ENCODE measurements around the gene ZNF282. TPM values are rescaled to one million over a fixed set of nuclear protein-coding genes. Genes with fewer than 3 reads are reported as not detected.

Gene ZNF282
- polyA plus RNA-seq, 1 experiment: 8.2 TPM

- no peak for DNase-seq (ENCODE audit: low read depth, low spot score)
- H3K9me3 ChIP-seq (ENCODE audit: control insufficient read depth, insufficient read depth, low read length): no peaks in the 10 kb centered on the region; the same call in 1 of the 2 replicates
- ChIA-PET POLR2A (no interaction called here), CTCF (no interaction called here)
- no peak overlapping the region for H3K27ac ChIP-seq (ENCODE audit: low read depth, low read length)
- H3K4me3 ChIP-seq (ENCODE audit: low read depth, low read length): no peak overlapping the region
- H3K27me3 ChIP-seq (ENCODE audit: control insufficient read depth, insufficient read depth, low read length): no peaks in the 10 kb centered on the region
- TF ChIP-seq CTCF (IDR thresholded peaks at IDR 0.05; ENCODE audit: low read depth, low read length): no peak
These were observed 42.2 kb downstream of the ZNF282 start for GRCh38 chr7:149237502-149237901.

- TF ChIP-seq CTCF (IDR thresholded peaks at IDR 0.05; ENCODE audit: low read depth, low read length): no peak
- Histone ChIP-seq H3K27me3 (ENCODE audit: control insufficient read depth, insufficient read depth, low read length) (no peaks in the 10 kb centered on the region), H3K27ac (ENCODE audit: low read depth, low read length) (no peak overlapping the region), H3K4me3 (ENCODE audit: low read depth, low read length) (no peak overlapping the region), H3K9me3 (ENCODE audit: control insufficient read depth, insufficient read depth, low read length) (peaks cover 2% of the 10 kb centered on the region)
- no peak for DNase-seq (ENCODE audit: low read depth, low spot score)
- CTCF ChIA-PET: no interaction called here
- POLR2A ChIA-PET: no interaction called here
These were observed 42.7 kb downstream of the ZNF282 start for GRCh38 chr7:149238051-149238450.

- H3K27me3 ChIP-seq (ENCODE audit: control insufficient read depth, insufficient read depth, low read length): no peaks in the 10 kb centered on the region
- CTCF ChIA-PET: interaction anchor here (0.6 to 1.3 kb wide), 4 partner anchors 9 to 65 kb away, joined by 3 to 17 read pairs (median 4); no protein-coding TSS in a partner anchor
- peak; percentile 58 for DNase-seq (ENCODE audit: low read depth, low spot score)
- POLR2A ChIA-PET: no interaction called here
- H3K9me3 ChIP-seq (ENCODE audit: control insufficient read depth, insufficient read depth, low read length): peaks cover 5% of the 10 kb centered on the region
- H3K4me3 ChIP-seq (ENCODE audit: low read depth, low read length): peak within 1 kb of the TSS; percentile 97
- peak; percentile 83 for TF ChIP-seq CTCF (IDR thresholded peaks at IDR 0.05; ENCODE audit: low read depth, low read length)
- H3K27ac ChIP-seq (ENCODE audit: low read depth, low read length): no peak within 1 kb of the TSS
These were observed 44.2 kb downstream of the ZNF282 start, which contains the start of gene ZNF212 for GRCh38 chr7:149239345-149240143. TSS of gene ZNF212 (plus strand) at chr7:149239651. CDS start at chr7:149239779, 128 bp downstream.

- TF ChIP-seq CTCF (IDR thresholded peaks at IDR 0.05; ENCODE audit: low read depth, low read length): no peak
- peak overlapping the region; percentile 97 for H3K4me3 ChIP-seq (ENCODE audit: low read depth, low read length)
- H3K27me3 ChIP-seq (ENCODE audit: control insufficient read depth, insufficient read depth, low read length): no peaks in the 10 kb centered on the region
- CTCF ChIA-PET: interaction anchor here (0.6 to 1.3 kb wide), 4 partner anchors 8 to 64 kb away, joined by 3 to 17 read pairs (median 4); no protein-coding TSS in a partner anchor
- H3K9me3 ChIP-seq (ENCODE audit: control insufficient read depth, insufficient read depth, low read length): peaks cover 5% of the 10 kb centered on the region
- no peak overlapping the region for H3K27ac ChIP-seq (ENCODE audit: low read depth, low read length)
- POLR2A ChIA-PET: no interaction called here
- no peak for DNase-seq (ENCODE audit: low read depth, low spot score)
These were observed 45.3 kb downstream of the ZNF282 start for GRCh38 chr7:149240637-149241036.

- ChIA-PET POLR2A (no interaction called here), CTCF (interaction anchor here (0.9 to 1.0 kb wide), 2 partner anchors 20 to 28 kb away, joined by 3 read pairs; partner anchors contain the start of gene ZNF783)
- Histone ChIP-seq H3K27me3 (ENCODE audit: control insufficient read depth, insufficient read depth, low read length) (no peaks in the 10 kb centered on the region), H3K4me3 (ENCODE audit: low read depth, low read length) (no peak overlapping the region), H3K9me3 (ENCODE audit: control insufficient read depth, insufficient read depth, low read length) (peaks cover 5% of the 10 kb centered on the region), H3K27ac (ENCODE audit: low read depth, low read length) (no peak overlapping the region)
- no peak for DNase-seq (ENCODE audit: low read depth, low spot score)
- no peak for TF ChIP-seq CTCF (IDR thresholded peaks at IDR 0.05; ENCODE audit: low read depth, low read length)
These were observed 46.4 kb downstream of the ZNF282 start for GRCh38 chr7:149241696-149242095.
